LoVo (cell line): ENCODE results near the gene QDPR.

Experiments
- DNase-seq: peaks from one replicate; pipeline ENCODE4 v3.0.0-alpha.2; 2016; ENCODE audit warnings: low spot score

QDPR gene

DNA sequence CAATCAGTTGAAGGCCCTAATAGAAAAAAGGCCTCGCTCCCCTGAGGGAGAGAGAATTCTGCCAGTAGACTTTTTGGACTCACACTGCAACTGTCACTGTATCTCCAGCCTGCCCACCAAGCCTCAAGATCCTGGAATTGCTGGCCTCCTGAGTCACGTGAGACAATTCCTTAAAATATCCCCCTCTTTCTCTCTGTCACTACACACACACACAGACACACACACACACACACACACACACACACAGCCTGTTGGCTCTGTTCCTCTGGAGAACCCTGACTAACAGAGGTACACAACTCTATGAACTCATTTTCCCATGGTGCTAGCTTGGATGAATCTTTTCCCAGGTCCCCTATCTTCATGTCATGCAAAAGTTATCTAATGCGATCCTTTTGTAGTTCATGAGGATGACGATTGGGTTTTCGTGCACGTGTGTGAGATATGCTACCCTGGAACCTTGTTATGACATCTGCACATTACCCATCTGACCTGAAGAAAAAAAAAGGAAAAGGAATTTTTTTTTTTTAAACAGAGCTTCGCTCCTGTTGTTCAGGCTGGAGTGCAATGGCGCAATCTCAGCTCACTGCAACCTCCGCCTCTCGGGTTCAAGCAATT lies 16.8 kb upstream of the QDPR start:
- DNase-seq, result no peak

DNA sequence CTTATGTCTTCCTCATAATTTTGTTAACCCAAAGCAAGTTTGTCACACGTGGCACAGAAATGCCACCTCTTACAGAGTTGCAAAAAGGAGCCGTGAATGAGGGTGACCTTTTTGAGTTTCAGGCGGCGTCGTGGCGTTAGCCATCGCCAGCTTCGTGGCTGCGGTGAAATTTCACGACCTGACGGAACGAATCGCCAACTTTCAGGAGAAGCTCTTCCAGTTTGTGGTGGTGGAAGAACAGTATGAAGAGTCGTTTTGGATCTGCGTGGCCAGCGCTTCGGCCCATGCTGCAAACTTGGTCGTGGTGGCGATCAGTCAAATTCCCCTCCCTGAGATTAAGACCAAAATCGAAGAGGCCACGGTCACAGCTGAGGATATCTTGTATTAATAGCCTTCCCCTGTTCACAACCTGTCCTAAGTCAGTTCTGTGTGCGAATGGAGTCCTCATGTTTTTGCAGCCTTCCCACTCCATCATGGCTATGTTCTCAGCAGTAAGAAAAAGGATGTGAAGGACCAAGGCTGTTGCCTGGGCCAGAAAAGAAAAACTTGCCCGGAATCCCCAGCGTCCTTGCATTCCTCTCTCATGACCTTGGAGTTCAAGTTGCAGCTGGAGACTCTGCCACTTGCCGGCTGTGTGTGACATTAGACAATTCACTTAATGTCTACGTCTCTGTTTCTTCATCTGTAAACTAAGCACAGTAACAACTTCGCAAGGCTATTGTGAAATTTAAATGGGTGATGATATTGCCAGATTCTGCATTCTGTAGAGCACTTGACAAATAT lies 15.0 kb upstream of the QDPR start:
- no peak for DNase-seq

GRCh38 chr4:17523662-17524061 lies 11.8 kb upstream of the QDPR start:
- DNase-seq, result no peak

DNA sequence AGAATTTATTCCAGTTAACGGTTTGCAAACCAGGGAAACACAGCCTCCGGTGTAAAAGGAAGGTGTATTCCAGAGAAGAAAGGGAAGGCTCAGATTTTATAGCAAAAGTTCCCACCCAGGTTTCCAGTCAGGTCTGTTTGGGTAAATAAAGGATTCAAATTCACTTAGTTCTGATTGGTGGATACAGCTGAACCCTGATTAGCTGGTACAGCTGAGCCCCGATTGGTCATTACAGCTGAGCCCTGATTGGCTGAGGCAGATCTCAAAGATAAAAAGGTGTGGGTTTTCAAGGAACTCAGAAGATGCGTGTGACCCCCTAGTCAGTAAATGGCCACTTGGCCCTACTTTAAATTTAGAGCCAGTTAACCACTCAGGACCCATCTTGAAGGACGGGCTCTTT lies 9.7 kb upstream of the QDPR start:
- no peak for DNase-seq

DNA sequence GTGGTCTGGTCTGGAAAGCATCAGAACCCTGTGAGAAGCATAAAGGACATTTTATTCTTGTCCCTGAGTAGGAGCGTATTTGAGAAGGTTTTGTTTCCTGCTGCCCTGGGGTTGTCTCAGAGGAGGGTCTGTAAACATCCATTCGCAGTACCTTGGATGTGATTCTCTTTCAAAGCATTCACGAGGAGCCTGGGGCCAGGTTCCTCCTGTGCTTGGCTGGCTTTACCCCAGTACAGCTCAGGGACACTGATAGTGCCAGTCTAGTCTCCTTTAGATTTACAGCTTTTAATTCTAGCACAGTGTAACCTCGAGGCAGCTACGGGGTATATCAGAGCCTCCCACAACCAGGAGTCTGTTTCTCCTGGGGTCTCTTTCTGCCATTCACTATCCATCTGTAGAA lies 5.8 kb upstream of the QDPR start:
- no peak for DNase-seq

- DNase-seq, result no peak
These were observed 5.1 kb upstream of the QDPR start for GRCh38 chr4:17516980-17517379.

- no peak for DNase-seq
These were observed 3.8 kb upstream of the QDPR start for GRCh38 chr4:17515445-17516407.

DNA sequence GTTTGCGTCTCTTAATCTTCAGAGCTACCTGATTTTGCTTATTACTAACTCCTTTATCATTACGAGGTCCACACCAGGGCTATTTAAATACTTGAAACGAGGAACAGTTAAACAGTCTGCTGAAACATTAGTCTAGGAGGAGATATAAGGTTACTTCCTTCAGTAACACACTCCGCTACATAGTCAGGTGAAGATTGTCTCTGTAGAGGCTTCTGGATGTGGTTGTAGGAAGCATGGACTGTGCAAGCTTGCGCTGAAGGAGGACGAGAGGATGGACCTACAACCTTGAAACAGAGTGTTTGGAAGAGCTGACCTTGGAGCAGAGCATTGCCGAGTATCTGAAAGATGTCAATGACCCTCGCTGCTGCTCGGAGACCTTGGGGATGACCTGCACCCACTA lies 3.0 kb upstream of the QDPR start, which contains the start of gene CLRN2:
Gene CLRN2, plus strand, starts transcription at position 301 of the 400 bp plus-strand sequence. CDS start 102 bp downstream, outside the sequence.
- DNase-seq, result no peak

DNA sequence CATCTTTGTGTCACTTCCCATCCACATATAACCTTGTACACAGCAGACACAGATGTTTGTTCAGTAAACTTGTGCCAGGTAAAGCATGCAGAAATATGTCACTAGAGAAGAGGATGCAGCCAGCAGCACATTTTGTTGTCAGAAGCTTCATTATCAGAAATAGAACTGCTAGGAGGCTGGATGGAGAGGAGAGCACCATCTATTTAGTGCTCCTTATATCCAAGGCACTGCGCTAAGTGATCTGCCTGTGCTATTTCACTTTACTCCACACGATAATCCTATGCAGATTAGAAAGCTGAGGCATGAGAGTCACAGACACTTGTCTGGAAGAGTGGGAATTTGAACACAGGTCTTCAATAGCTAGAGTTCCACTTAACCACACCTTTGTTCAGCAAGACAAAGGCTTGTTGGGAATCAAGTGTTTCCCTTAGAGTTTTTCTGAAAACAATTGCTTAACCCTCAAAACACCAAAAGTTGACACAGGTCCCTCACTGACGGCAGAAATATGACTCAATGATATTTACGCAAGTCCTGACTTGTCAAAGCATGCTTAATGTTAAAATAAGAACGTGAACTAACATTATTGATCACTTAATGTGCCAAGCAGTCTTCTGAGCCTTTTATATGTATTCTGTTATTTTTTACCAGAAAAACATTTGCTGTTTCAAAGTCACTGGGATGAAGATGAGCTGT lies 1.2 kb upstream of the QDPR start:
- no peak for DNase-seq

DNA sequence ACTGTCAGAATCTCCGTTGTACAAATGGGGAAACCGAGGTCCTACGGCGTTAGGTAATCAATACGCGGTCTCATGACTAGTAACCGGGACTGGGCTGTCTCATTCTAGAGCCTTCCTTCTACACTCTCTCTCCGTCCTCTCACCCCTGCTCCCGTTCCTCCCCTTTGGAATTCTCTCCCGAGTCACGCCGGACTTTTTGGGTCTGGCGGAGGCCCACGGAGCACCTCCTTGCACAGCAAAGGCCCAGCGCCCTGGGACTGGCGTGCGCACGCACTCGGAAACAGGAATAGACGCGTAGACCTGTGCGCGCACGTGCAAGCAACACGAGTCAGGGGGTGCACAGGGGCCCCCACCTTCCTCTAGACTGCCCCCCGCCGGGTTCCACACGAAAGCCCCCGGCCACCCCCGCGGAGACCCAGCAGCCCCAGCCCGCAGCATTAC lies 361 bp downstream of the QDPR start:
- peak; percentile 20 for DNase-seq

DNA sequence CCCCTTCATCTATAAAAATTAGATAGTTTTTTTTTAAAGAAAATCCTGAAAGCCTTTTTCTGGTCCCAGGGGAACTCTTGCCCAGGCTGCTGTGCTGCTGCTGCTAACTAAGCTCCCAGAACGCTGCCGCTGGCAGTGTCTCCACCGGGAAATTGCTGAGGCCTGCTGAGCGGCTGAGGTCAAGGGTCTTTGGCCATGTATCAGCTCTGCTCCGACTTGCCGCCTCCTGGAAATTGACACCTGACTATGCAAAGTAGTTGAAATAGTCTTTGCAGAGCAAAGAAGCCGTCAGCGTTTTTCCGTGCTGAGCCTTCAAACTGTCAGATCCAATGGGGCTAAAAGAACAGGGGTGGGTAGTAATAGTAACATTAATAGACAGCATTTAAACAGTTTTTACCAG lies 839 bp downstream of the QDPR start:
- no peak for DNase-seq

DNA sequence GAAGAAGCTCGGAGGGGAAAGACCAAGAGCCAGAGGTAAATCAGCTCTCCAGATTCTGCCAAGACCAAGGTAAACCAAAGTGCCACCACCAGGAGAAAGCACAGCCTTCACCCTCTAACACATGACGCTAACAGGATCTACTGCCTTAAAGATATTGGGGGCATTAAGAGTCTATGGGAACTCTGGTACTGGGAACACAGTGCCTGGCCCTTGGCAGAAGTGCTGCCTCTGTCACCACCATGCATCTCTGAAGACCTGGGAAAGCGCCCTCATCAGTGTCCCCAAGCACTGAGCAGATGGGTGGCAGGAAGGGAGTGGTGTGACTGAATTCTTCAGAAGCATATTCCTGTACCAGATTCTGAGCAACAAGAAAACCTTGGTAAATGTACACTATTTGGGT lies 1.3 kb downstream of the QDPR start:
- DNase-seq, result no peak

DNA sequence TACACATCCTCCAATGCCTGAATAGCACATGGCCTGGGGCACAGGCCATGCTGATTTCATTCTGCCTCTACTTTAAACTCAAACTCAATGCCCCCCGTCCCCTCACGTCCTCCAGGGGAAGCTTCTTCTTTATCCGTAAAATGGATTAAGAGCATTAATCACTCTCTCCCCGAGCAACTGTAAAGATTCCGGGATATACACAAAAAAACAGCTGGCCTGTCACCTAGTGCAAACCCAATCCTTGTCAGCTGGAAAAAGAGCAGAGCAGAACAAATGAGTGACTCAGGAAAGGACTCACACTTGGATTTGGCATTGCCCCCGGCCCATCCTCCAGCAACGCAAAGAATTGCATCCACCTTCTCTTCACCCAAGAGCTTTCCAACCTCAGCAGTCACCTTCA lies 7.8 kb downstream of the QDPR start:
- DNase-seq, result no peak

DNA sequence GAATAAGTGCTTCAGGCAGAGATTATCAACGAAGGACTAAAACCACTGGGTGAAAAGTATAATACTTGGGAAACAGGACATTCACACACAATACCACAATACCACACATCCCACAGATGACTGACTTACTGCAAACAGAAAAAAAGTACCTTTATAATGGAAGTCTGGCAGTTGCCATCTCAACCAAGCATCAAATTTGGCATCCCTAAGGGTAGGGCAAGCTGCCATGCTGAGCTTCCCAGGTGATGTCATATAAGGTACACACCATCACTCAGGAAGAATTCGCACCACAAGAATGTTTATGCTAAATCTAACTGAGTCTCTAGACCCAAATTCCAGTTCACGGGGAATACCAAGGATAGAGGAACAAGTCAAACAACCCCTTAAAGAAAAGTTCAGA lies 9.1 kb downstream of the QDPR start:
- DNase-seq, result no peak

- DNase-seq, result no peak
These were observed 11.3 kb downstream of the QDPR start for GRCh38 chr4:17500574-17500973.

GRCh38 chr4:17497890-17498523 lies 13.9 kb downstream of the QDPR start:
- DNase-seq, result no peak

GRCh38 chr4:17494258-17495190 lies 17.4 kb downstream of the QDPR start:
- no peak for DNase-seq

GRCh38 chr4:17493619-17494018 lies 18.3 kb downstream of the QDPR start:
- no peak for DNase-seq

DNA sequence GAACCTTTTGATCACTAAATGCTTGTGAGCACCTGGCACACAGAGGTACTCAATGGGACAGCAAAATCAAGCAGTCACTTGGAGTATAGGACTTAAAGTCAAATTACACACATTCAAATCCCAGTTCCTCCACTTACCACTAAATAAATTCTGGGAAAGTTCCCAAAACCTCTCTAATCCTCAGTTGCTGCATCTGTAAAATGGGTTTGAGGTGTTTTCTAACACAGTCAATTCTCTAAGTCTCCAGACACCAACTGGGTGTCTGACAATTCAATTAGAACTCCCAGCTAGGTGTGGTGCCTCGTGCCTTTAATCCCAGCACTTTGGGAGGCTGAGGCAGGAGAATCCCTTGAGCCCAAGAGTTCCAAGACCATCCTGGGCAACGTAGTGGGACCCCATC lies 19.0 kb downstream of the QDPR start:
- no peak for DNase-seq

GRCh38 chr4:17492058-17492741 lies 19.7 kb downstream of the QDPR start:
- DNase-seq, result no peak
